ENCODE results near the gene MXD4.
"Not testable (repeated sequence)": the region's sequence is repeated elsewhere in the genome, so short reads cannot be mapped to it uniquely, and the experiment has no call there.

The MXD4 gene

GRCh38 chr4:2291705-2292645 is 30.1 kb upstream of the MXD4 start:
- peak; percentile 50 for DNase-seq

- peak; percentile 82 for DNase-seq
These were observed 29.2 kb upstream of the MXD4 start for GRCh38 chr4:2290974-2291704.

GRCh38 chr4:2290488-2290887 is 28.6 kb upstream of the MXD4 start:
- peak; percentile 59 for DNase-seq

- peak; percentile 57 for DNase-seq
These were observed 28.0 kb upstream of the MXD4 start for GRCh38 chr4:2289955-2290333.

- DNase-seq, result no peak
These were observed 27.5 kb upstream of the MXD4 start for GRCh38 chr4:2289311-2289954.

GRCh38 chr4:2288051-2288541 is 26.2 kb upstream of the MXD4 start:
- no peak for DNase-seq

GRCh38 chr4:2287594-2287915 is 25.6 kb upstream of the MXD4 start:
- DNase-seq, result no peak

- no peak for DNase-seq
These were observed 25.1 kb upstream of the MXD4 start for GRCh38 chr4:2286904-2287593.

- no peak for DNase-seq
These were observed 23.9 kb upstream of the MXD4 start for GRCh38 chr4:2285613-2286381.

GRCh38 chr4:2284934-2285612 is 23.2 kb upstream of the MXD4 start:
- no peak for DNase-seq

GRCh38 chr4:2284161-2284933 is 22.4 kb upstream of the MXD4 start:
- no peak for DNase-seq

GRCh38 chr4:2283199-2283711 is 21.3 kb upstream of the MXD4 start:
- DNase-seq, result no peak

- DNase-seq, result peak; percentile 84
These were observed 19.9 kb upstream of the MXD4 start for GRCh38 chr4:2281575-2282343.

- no peak for DNase-seq
These were observed 18.8 kb upstream of the MXD4 start for GRCh38 chr4:2280531-2281300.

- DNase-seq, result no peak
These were observed 16.0 kb upstream of the MXD4 start for GRCh38 chr4:2277956-2278355.

GRCh38 chr4:2276581-2277325 is 14.8 kb upstream of the MXD4 start:
- no peak for DNase-seq

GRCh38 chr4:2275546-2276251 is 13.8 kb upstream of the MXD4 start:
- no peak for DNase-seq

GRCh38 chr4:2275044-2275397 is 13.1 kb upstream of the MXD4 start:
- not testable (repeated sequence) for DNase-seq

Measured in activated CD8-positive, alpha-beta memory T cell treated with anti-CD3 and anti-CD28 coated beads for 24 hours (primary cell).